ENCODE data around the gene C13orf42.

The C13orf42 gene

DNA sequence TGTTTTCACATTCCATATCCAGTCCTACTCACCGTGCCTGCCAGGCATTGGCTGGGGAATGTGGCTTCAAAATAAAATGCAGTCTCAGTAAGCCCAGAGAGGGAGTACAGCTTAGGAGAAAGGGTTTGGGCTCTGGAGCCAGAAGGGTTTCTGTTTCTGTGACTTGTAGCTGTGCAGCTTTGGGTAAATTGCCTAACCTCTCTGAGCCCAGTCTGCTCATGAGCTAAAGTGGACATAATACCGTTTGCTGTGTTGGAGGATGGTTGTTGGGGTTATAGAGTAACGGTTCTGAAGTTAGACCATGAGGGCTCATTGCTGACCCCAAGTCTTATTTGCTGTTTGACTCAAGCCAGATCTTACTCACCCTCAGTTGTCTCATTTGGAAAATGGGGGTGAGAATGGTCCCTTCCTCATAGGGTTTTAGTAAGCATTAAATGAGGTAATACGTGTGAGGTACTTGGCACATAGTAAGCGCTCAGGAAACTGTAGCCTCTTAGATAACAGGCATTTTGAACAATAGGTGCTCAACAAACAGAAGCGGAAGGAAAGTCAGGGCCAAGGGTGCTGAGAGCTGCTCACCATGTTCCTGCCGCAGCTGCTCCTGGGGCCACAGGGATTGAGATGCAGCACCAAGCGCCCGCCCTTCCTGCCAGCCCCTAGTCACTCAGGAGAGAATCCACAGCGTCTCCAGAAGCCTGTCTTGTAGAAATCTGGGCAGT lies 45.5 kb downstream of the C13orf42 start:
- DNase-seq (ENCODE audit: low spot score): no peak

GRCh38 chr13:51064753-51065152 lies 46.3 kb downstream of the C13orf42 start:
- no peak for DNase-seq (ENCODE audit: low spot score)

- DNase-seq (ENCODE audit: low spot score): no peak
Observed at GRCh38 chr13:51063909-51064308, 47.2 kb downstream of the C13orf42 start.

DNA sequence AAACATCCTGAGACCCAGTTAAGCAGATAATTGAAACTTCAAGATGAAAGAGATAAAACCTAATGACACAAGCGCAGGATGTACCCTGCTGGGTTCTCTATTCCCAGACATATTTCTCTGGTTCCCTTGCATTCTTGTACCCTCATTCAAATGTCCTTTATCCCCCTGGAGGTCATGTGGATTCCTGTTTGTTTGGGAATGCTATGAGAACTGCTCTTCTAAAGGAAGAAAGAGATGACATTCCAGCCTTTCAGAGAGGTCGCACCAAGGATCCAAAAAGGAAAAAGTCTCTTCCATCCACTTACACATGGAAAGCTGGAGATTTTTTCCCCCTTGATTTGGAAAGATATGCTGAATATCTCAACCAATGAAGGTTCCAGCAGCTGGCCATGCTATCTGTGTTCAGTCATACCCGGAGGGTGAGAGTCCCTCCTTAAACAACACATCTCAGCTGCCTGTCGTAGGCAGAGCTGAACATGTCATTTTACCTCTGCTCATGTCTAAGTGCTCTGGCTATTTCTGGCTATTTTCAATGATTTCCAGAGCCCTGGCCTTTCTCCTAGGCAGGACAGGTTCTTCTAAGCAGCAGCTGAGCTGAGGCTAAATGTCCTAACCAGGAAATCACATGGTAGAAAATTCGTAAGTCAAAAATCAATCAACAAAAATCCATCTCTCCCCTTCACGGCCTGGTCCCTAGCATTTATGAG lies 52.5 kb downstream of the C13orf42 start:
- DNase-seq (ENCODE audit: low spot score): no peak

DNA sequence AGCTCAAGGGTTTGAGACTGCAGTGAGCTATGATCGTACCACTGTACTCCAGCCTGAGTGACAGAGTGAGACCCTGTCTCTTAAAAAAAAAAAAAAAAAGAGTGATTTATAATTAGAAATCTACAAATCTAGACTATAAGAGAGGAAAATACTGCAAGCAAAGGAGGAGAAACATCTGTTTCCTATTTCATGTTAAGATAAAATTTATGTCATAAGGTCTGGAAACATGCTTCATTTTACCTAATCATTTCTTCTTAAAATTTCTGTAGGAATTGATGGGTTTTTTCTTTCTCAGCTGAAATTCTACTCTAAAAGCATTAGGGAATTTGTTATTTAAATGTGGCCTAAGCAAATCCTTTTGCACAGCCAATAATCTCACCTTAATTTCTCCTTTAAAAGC lies 53.2 kb downstream of the C13orf42 start:
- DNase-seq (ENCODE audit: low spot score): no peak

- DNase-seq (ENCODE audit: low spot score): no peak
Observed at GRCh38 chr13:51057001-51057400, 54.1 kb downstream of the C13orf42 start.

DNA sequence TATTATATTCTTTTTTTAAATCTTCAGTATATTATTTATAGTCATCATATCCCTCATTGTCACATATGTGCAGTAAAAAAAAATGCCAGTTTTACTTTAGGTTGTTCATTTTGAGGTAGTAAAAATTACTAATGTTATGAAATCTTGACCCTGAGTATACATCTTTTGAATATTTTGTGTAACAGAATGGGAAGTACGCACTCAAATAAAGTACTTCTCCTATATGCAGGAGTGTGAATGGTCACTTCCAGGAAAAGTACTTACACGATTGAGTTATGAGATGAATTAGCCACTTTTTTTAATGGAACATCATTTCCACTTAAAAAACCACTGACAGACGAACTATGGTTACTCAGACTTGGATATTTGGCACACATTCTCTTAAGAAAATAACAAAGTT lies 58.5 kb downstream of the C13orf42 start:
- DNase-seq (ENCODE audit: low spot score): no peak

- no peak for DNase-seq (ENCODE audit: low spot score)
Observed at GRCh38 chr13:51050021-51050830, 60.8 kb downstream of the C13orf42 start.

GRCh38 chr13:51048616-51049015 lies 62.5 kb downstream of the C13orf42 start:
- no peak for DNase-seq (ENCODE audit: low spot score)

- no peak for DNase-seq (ENCODE audit: low spot score)
Observed at GRCh38 chr13:51048166-51048461, 63.0 kb downstream of the C13orf42 start.

GRCh38 chr13:51047434-51048165 lies 63.5 kb downstream of the C13orf42 start:
- DNase-seq (ENCODE audit: low spot score): peak; percentile 6

DNA sequence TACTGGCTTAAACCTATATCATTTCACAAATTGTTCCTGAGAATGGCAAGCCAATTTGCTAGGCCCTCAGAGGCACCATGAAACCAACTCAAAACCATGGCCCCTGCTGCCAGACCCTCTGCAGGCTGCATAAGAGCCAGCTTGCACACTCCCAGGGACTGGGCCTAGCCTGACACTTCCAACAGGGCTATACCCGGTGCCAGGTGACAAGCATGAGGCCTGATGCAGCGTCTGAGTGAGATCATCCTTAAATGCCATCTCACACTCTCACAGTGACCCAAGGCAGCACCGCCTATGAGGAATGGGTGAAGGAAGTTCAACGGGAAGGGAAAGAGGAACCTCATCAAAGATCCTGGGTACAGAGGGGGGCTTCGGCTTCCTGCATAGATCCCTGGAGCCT lies 65.6 kb downstream of the C13orf42 start:
- no peak for DNase-seq (ENCODE audit: low spot score)

GRCh38 chr13:51044023-51044665 lies 66.9 kb downstream of the C13orf42 start:
- DNase-seq (ENCODE audit: low spot score): no peak

GRCh38 chr13:51043310-51043709 lies 67.8 kb downstream of the C13orf42 start:
- DNase-seq (ENCODE audit: low spot score): no peak

DNA sequence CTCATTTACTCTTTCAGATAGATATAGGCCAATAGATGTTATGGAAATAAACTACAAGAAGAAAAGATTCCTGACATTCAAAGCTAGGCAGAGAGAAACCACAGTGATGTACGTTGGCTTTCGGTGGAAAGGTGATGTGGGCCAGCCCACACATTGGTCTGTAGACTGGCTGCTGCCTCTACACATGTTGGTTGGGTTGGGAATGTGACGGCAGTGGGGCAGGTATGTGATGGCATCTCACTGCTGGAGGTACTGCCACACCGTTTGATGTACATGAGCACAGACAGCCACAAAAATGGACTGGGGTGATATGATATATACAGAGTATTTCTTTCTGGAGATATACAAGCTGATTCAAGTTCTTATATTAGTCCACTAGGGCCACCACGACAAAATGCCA lies 69.4 kb downstream of the C13orf42 start:
- no peak for DNase-seq (ENCODE audit: low spot score)

DNA sequence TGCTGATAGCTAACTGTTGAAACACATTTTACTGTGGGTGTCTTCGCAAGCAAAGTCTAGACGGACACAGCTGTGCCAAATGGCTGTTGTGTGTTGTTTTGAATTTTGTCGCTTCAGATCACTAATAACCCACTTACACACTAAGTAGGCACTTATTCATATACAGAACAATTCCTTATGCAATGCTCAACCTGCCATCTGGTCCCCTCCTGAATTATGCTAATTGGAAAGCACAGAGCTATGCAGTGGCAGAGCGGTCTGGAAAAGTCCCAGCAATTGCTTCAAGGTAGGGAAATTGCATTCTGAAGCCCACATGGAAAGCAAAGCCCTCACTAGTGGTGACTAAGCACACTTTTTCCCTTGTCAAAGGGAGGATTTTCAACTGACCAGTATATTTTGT lies 69.9 kb downstream of the C13orf42 start:
- DNase-seq (ENCODE audit: low spot score): no peak

GRCh38 chr13:51040431-51040830 lies 70.6 kb downstream of the C13orf42 start:
- DNase-seq (ENCODE audit: low spot score): no peak

DNA sequence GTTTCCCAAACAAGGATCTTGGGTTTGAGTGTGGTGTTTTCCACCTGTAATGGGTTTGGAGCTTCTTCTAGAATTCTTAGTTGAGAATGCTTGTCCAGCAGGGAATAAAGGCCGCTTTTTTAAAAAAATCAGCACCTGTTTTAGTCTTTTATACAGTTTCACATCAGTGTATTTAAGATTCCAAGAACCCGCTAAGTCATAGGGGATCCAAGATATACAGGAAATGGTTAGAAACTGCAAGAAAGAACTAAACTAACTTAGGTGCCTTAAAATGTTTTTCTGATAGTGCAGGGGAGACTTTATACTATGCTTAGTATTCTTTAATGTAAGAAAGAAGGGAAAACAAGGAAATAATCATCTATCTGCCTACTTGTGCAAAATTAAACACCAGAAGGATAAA lies 74.7 kb downstream of the C13orf42 start:
- DNase-seq (ENCODE audit: low spot score): no peak

GRCh38 chr13:51035978-51036377 lies 75.1 kb downstream of the C13orf42 start:
- no peak for DNase-seq (ENCODE audit: low spot score)

GRCh38 chr13:51035469-51035868 lies 75.6 kb downstream of the C13orf42 start:
- no peak for DNase-seq (ENCODE audit: low spot score)

DNA sequence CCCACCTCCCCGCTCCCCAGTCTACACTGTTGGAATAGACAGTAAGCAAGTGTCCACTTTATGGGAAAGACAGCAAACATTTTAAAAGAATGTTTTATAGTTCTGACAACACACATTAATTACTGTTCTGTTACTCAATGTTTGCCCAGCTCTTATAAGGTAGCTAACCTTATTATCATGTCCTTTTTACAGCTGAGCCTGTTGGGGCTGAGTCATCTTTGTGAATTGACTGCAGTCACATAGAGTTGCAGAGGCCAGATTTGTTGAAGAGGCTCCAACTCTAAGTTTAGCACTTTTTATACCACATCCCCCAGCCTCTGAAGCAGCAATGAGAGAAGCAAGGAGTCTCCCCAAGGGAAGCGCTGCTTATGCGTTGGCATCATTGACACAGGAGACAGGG lies 76.2 kb downstream of the C13orf42 start:
- DNase-seq (ENCODE audit: low spot score): no peak

Data from SW480 (cell line).